DOHH2 (cell line): Measurements from ENCODE around the gene ZFHX3.
"Not testable (repeated sequence)": the region's sequence is repeated elsewhere in the genome, so short reads cannot be mapped to it uniquely, and the experiment has no call there.

Experiments used
- H3F3A ChIP-seq: fragments of 200-600 bp; sonication (generic), shearing (Covaris generic); 2 replicates; pipeline ENCODE4 v1.6.0; 2016; ENCODE audit warnings: antibody characterized with exemption, mild to moderate bottlenecking; ENCODE audit not compliant: control insufficient read depth, insufficient read depth
- H3K27ac ChIP-seq: fragments of 200-600 bp; sonication (generic); 2 replicates; pipeline ENCODE4 v1.5.1; 2014; ENCODE audit warnings: low read depth, mild to moderate bottlenecking, low read length, moderate library complexity
- H3K27me3 ChIP-seq: fragments of 200-600 bp; sonication (generic); 2 replicates; pipeline ENCODE4 v1.6.1; 2014; ENCODE audit warnings: mild to moderate bottlenecking, low read length, mixed read lengths; ENCODE audit not compliant: control insufficient read depth
- H3K36me3 ChIP-seq: fragments of 200-600 bp; sonication (generic); 2 replicates; pipeline ENCODE4 v1.6.1; 2014; ENCODE audit warnings: mild to moderate bottlenecking, low read length, moderate library complexity, mixed read lengths; ENCODE audit not compliant: control insufficient read depth
- H3K4me1 ChIP-seq: fragments of 200-600 bp; sonication (generic); 2 replicates; pipeline ENCODE4 v1.6.1; 2014; ENCODE audit warnings: mild to moderate bottlenecking, low read length, mixed read lengths; ENCODE audit not compliant: control insufficient read depth
- H3K4me2 ChIP-seq: fragments of 200-600 bp; sonication (generic); 2 replicates; pipeline ENCODE4 v1.6.0; 2014; ENCODE audit warnings: mild to moderate bottlenecking, low read length, moderate library complexity
- H3K4me3 ChIP-seq: fragments of 200-600 bp; sonication (generic); 2 replicates; pipeline ENCODE4 v1.5.1; 2014; ENCODE audit warnings: mild to moderate bottlenecking, low read length, mixed read lengths
- H3K79me2 ChIP-seq: fragments of 200-600 bp; sonication (generic); 2 replicates; pipeline ENCODE4 v1.6.1; 2014; ENCODE audit warnings: mild to moderate bottlenecking, low read length, mixed read lengths; ENCODE audit not compliant: control insufficient read depth
- H3K9me2 ChIP-seq: fragments of 200-600 bp; sonication (generic); replicated peaks from 2 replicates; pipeline ENCODE4 v1.6.1; 2014; ENCODE audit warnings: mild to moderate bottlenecking, low read length, mixed read lengths; ENCODE audit not compliant: control insufficient read depth
- H3K9me3 ChIP-seq: fragments of 200-600 bp; sonication (generic); 2 replicates; pipeline ENCODE4 v1.6.1; 2014; ENCODE audit warnings: antibody characterized with exemption, low read length, mixed read lengths; ENCODE audit not compliant: control insufficient read depth, insufficient read depth
- H4K20me1 ChIP-seq: fragments of 200-600 bp; sonication (generic); 2 replicates; pipeline ENCODE4 v1.6.0; 2014; ENCODE audit warnings: low read depth, mild to moderate bottlenecking, antibody characterized with exemption, low read length, moderate library complexity; ENCODE audit not compliant: control insufficient read depth, insufficient read depth
- EZH2phosphoT487 ChIP-seq: fragments of 200-600 bp; sonication (generic); IDR thresholded peaks from 2 replicates; pipeline ENCODE4 v1.6.1; 2017; ENCODE audit warnings: borderline replicate concordance, mild to moderate bottlenecking, antibody characterized with exemption, low read length, moderate library complexity, mixed read lengths
- TF ChIP-seq, protein P1 (sequence below): fragments of 200-600 bp; sonication (generic); IDR thresholded peaks from one replicate; pipeline ENCODE4 v1.5.1; 2014; ENCODE audit warnings: antibody characterized with exemption, mild to moderate bottlenecking, low read depth, low read length; ENCODE audit not compliant: poor library complexity, severe bottlenecking

The ZFHX3 gene

DNA sequence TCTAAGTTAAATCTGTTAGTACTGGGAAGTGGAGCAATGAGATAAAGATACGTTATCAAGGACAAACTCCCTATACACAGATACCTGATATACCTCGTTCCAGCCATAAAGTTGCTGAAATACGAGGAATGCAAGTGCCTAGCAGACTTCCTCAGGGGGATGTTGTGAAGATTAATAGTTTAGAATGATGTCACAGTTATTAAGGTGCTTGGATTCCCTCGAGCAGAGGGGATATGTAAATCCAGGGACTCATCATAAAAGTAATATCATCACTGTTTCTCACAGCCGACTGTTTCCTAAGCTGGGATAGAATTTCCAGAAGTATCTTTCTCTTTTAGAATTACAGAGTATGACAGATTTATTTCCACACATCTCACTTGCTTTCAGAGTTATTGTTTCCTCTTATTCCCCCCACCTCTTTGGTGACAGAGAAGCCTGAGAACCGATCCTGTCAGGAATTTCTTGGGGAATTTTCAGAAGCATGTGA, 28.4 kb upstream of the ZFHX3 start:
- Histone ChIP-seq H3K36me3 (no peaks in the 10 kb centered on the region), H3K9me2 (no peaks in the 10 kb centered on the region), H3F3A (no peaks in the 10 kb centered on the region), H3K79me2 (no peaks in the 10 kb centered on the region), H3K27ac (no peak overlapping the region), H3K4me2 (no peak overlapping the region), H3K4me3 (no peak overlapping the region), H3K27me3 (peaks cover 6% of the 10 kb centered on the region), H3K9me3 (no peaks in the 10 kb centered on the region), H3K4me1 (no peaks in the 10 kb centered on the region), H4K20me1 (no peaks in the 10 kb centered on the region)
- TF ChIP-seq, protein P1, sequence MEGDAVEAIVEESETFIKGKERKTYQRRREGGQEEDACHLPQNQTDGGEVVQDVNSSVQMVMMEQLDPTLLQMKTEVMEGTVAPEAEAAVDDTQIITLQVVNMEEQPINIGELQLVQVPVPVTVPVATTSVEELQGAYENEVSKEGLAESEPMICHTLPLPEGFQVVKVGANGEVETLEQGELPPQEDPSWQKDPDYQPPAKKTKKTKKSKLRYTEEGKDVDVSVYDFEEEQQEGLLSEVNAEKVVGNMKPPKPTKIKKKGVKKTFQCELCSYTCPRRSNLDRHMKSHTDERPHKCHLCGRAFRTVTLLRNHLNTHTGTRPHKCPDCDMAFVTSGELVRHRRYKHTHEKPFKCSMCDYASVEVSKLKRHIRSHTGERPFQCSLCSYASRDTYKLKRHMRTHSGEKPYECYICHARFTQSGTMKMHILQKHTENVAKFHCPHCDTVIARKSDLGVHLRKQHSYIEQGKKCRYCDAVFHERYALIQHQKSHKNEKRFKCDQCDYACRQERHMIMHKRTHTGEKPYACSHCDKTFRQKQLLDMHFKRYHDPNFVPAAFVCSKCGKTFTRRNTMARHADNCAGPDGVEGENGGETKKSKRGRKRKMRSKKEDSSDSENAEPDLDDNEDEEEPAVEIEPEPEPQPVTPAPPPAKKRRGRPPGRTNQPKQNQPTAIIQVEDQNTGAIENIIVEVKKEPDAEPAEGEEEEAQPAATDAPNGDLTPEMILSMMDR, result no peak
- no peak for TF ChIP-seq EZH2phosphoT487

DNA sequence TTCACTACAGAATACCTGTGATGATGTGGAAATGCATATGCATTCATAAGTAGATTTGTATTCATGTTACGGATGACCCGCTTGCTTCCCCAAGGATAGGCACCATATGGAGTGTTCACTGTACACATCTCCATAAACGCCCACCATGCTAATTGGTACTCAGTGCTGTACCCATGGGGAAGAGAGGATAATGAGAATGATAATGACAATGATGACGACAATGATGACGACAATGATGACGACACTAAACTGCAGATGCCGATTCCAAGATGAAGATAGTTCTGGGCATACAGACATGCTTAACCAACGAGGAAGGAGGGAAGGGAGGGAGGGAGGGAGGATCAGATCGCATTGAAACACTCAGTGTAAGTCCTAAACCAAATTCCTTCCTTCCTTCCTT, 26.5 kb upstream of the ZFHX3 start:
- Histone ChIP-seq H3K4me2 (no peak overlapping the region), H3K79me2 (no peaks in the 10 kb centered on the region), H3K4me3 (no peak overlapping the region), H3K27me3 (peaks cover 11% of the 10 kb centered on the region), H3F3A (no peaks in the 10 kb centered on the region), H3K4me1 (no peaks in the 10 kb centered on the region), H3K36me3 (no peaks in the 10 kb centered on the region), H3K27ac (no peak overlapping the region), H4K20me1 (no peaks in the 10 kb centered on the region), H3K9me3 (no peaks in the 10 kb centered on the region), H3K9me2 (no peaks in the 10 kb centered on the region)
- TF ChIP-seq, protein P1, result no peak
- TF ChIP-seq EZH2phosphoT487, result no peak

DNA sequence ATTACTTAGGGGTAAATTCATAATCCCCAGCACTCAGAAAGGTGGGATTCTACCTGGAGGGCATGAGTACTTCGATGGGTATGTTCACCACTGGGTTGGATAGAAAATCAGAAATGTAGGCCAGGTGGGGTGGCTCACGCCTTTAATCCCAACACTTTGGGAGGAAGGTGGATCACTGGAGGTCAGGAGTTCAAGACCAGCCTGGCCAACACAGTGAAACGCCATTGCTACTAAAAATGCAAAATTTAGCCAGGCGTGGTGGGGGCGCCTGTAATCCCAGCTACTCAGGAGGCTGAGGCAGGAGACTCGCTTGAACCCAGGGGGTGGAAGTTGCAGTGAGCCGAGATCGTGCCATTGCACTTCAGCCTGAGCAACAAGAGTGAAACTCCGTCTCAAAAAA, 24.1 kb upstream of the ZFHX3 start:
- not testable (repeated sequence) for H3K4me2 ChIP-seq, H3K27ac ChIP-seq

DNA sequence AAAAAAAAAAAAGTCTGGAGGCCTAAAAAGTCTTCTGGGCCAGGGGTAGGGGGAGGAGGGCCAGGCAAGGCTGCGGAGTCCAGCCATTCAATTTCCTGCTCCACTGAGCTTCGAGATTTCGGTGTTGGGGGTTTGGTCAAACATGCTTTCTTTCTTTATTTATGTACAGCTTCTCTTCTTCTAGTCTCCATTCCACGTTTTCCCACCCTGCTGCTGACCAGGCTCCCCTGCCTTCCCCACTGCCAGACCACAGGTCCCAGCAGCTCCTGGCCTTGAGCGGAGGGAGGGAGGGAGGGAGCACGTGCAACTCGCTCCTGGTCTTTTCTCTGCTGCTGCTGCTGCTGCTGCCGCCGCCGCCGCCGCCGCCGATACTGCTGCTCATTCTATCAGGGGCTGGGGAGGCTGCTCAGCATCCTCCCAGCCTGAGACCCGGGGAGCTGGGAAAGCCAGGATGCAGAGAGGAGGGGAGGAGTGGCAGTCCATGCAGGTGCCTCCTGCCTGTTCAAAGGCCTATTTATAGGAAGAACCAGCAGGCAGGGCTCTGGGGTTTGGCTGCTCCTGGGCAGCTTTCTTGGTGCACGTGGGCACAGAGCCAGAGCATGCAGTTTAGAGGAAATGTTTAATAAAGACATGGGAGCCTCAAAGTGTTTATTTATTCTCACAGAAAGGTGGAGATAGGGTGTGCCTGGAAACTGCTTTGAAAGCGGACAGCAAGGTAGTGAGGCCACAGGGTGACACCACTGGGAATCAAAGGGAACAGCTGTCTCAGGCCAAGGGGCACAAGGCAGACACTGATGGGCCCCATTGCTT, 23.4 kb upstream of the ZFHX3 start:
- Histone ChIP-seq H3K27ac (no peak overlapping the region), H3K79me2 (no peaks in the 10 kb centered on the region), H3K36me3 (no peaks in the 10 kb centered on the region), H3K4me2 (no peak overlapping the region), H3F3A (no peaks in the 10 kb centered on the region), H3K9me3 (no peaks in the 10 kb centered on the region), H3K4me1 (peaks cover under 1% of the 10 kb centered on the region; the same call in 1 of the 2 replicates), H3K9me2 (no peaks in the 10 kb centered on the region), H4K20me1 (no peaks in the 10 kb centered on the region), H3K4me3 (no peak overlapping the region), H3K27me3 (peaks cover 28% of the 10 kb centered on the region)
- TF ChIP-seq, protein P1, result no peak
- TF ChIP-seq EZH2phosphoT487, result no peak

More for the DNA sequence above, 24.1 kb upstream of the ZFHX3 start:
- H3K79me2 ChIP-seq, H3F3A ChIP-seq, H4K20me1 ChIP-seq, H3K4me3 ChIP-seq, H3K4me1 ChIP-seq, H3K9me2 ChIP-seq, H3K9me3 ChIP-seq, H3K36me3 ChIP-seq: not testable (repeated sequence)
- H3K27me3 ChIP-seq, result peaks cover 23% of the 10 kb centered on the region
